Bronchial epithelial cell (primary cell): ENCODE data around the gene CRHR2. TPM values are rescaled to one million over a fixed set of nuclear protein-coding genes. Genes with fewer than 3 reads are reported as not detected.

Experiments
- DNase-seq: peaks from one replicate; pipeline ENCODE4 v3.0.0-alpha.2; 2010; ENCODE audit warnings: low read depth
- FAIRE-seq: peaks from 2 replicates; lab custom pipeline; 2011; peaks lifted over from hg19 to GRCh38; lab: Jason Lieb, UNC
- H3K27me3 ChIP-seq: 2 replicates; pipeline ENCODE4 v1.5.1; 2011; ENCODE audit warnings: low read length; ENCODE audit not compliant: control insufficient read depth, insufficient read depth
- H3K36me3 ChIP-seq: 2 replicates; pipeline ENCODE4 v1.5.1; 2011; ENCODE audit warnings: low read length; ENCODE audit not compliant: control insufficient read depth, insufficient read depth
- H3K4me3 ChIP-seq: 2 replicates; pipeline ENCODE4 v1.5.1; 2011; ENCODE audit warnings: mild to moderate bottlenecking, low read depth, low read length, control low read depth
- total RNA-seq: library from RNA; depleted of rRNA; stranded (reverse); fragments of >200 nt; gene quantifications from 2 replicates; pipeline ENCODE4 v1.2.1, GENCODE V29; 2014
- TF ChIP-seq, protein P1 (sequence below): IDR thresholded peaks from 2 replicates; pipeline ENCODE4 v1.5.1; 2011; ENCODE audit warnings: mild to moderate bottlenecking, moderate library complexity, low read length, control low read depth, inconsistent platforms; ENCODE audit not compliant: insufficient read depth, severe bottlenecking

CRHR2 gene
- total RNA-seq, 1 donor from 2014 or later: not detected

- Histone ChIP-seq H3K36me3 (no peaks in the 10 kb centered on the region), H3K27me3 (peaks cover 3% of the 10 kb centered on the region), H3K4me3 (no peak overlapping the region)
- TF ChIP-seq, protein P1, sequence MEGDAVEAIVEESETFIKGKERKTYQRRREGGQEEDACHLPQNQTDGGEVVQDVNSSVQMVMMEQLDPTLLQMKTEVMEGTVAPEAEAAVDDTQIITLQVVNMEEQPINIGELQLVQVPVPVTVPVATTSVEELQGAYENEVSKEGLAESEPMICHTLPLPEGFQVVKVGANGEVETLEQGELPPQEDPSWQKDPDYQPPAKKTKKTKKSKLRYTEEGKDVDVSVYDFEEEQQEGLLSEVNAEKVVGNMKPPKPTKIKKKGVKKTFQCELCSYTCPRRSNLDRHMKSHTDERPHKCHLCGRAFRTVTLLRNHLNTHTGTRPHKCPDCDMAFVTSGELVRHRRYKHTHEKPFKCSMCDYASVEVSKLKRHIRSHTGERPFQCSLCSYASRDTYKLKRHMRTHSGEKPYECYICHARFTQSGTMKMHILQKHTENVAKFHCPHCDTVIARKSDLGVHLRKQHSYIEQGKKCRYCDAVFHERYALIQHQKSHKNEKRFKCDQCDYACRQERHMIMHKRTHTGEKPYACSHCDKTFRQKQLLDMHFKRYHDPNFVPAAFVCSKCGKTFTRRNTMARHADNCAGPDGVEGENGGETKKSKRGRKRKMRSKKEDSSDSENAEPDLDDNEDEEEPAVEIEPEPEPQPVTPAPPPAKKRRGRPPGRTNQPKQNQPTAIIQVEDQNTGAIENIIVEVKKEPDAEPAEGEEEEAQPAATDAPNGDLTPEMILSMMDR: no peak
- no peak for DNase-seq
- FAIRE-seq: no peak
Observed at GRCh38 chr7:30728591-30729100, 46.4 kb upstream of the CRHR2 start.

GRCh38 chr7:30727061-30727945 lies 45.0 kb upstream of the CRHR2 start:
- FAIRE-seq: no peak
- TF ChIP-seq, protein P1: no peak
- no peaks in the 10 kb centered on the region for H3K36me3 ChIP-seq
- no peak for DNase-seq
- H3K27me3 ChIP-seq: peaks cover 6% of the 10 kb centered on the region
- H3K4me3 ChIP-seq: no peak overlapping the region

DNA sequence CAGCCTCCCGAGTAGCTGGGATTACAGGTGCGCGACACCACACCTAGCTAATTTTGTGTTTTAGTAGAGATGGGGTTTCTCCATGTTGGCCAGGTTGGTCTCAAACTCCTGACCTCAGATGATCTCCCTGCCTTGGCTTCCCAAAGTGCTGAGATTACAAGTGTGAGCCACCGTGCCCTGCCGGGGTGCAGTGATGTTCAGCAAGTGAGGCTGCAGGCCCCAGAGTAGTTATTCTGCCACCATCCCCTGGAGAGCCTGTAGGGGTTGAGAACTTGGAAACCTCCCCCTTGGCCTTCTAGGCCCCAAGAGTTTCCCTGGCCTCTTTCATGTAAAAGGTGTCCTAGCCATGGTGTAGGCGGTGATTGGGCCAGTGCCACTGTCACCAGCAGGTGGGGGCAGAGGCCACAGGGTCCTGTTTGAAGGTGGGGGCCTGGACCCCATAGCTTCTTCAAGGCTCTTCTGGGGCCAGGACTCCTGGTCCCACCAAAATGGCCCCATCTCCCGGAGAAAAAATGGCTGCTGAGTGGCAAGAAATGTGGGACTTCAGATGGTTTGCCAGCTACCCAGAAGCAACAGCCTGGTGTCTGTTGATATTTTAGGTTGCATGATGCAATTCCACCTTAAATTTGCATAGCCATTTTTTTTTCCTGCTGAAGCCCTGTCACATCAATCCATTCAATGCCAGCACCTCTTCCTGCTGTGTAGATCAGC lies 44.2 kb upstream of the CRHR2 start:
- no peak for DNase-seq
- no peaks in the 10 kb centered on the region for H3K36me3 ChIP-seq
- peaks cover 6% of the 10 kb centered on the region for H3K27me3 ChIP-seq
- TF ChIP-seq, protein P1: no peak
- no peak overlapping the region for H3K4me3 ChIP-seq
- no peak for FAIRE-seq

GRCh38 chr7:30723776-30724175 lies 41.5 kb upstream of the CRHR2 start:
- H3K27me3 ChIP-seq: peaks cover 4% of the 10 kb centered on the region
- DNase-seq: no peak
- TF ChIP-seq, protein P1: no peak
- no peak for FAIRE-seq
- H3K36me3 ChIP-seq: no peaks in the 10 kb centered on the region
- H3K4me3 ChIP-seq: no peak overlapping the region

- peaks cover 4% of the 10 kb centered on the region for H3K27me3 ChIP-seq
- DNase-seq (no peak), FAIRE-seq (no peak)
Observed at GRCh38 chr7:30722671-30723070, 40.4 kb upstream of the CRHR2 start.

More at GRCh38 chr7:30722671-30723070, 40.4 kb upstream of the CRHR2 start:
- Histone ChIP-seq H3K4me3 (no peak overlapping the region), H3K36me3 (no peaks in the 10 kb centered on the region)
- TF ChIP-seq, protein P1: no peak
